GM23338 (cell line): ENCODE measurements around the gene LRRD1. TPM values are rescaled to one million over a fixed set of nuclear protein-coding genes. Genes with fewer than 3 reads are reported as not detected.

Experiments used
- ATAC-seq: fragments of 200-7000 bp; cut with Tn5 transposase; 3 replicates; pipeline ENCODE4 v1.9.1; 2020
- DNase-seq: peaks from one replicate; pipeline ENCODE4 v3.0.0-alpha.2; 2015; ENCODE audit warnings: low spot score
- H2AFZ ChIP-seq: fragments of 200-600 bp; sonication (generic); 2 replicates; pipeline ENCODE4 v1.8.0; 2016; ENCODE audit warnings: antibody characterized with exemption, mild to moderate bottlenecking, moderate library complexity
- H3F3A ChIP-seq: fragments of 200-600 bp; sonication (generic); replicated peaks from 2 replicates; pipeline ENCODE4 v1.8.0; 2017; ENCODE audit warnings: antibody characterized with exemption, mixed run types, low read depth
- H3K27ac ChIP-seq: fragments of 200-600 bp; sonication (generic); 2 replicates; pipeline ENCODE4 v1.6.1; 2016; ENCODE audit warnings: low read depth
- H3K27me3 ChIP-seq: fragments of 200-600 bp; sonication (generic); 2 replicates; pipeline ENCODE4 v1.8.0; 2016; ENCODE audit warnings: mild to moderate bottlenecking, mixed run types, moderate library complexity; ENCODE audit not compliant: insufficient read depth
- H3K36me3 ChIP-seq: fragments of 200-600 bp; sonication (generic); 2 replicates; pipeline ENCODE4 v1.8.0; 2016; ENCODE audit warnings: mild to moderate bottlenecking; ENCODE audit not compliant: insufficient read depth
- H3K4me1 ChIP-seq: fragments of 200-600 bp; sonication (generic); 2 replicates; pipeline ENCODE4 v1.8.0; 2016; ENCODE audit warnings: mild to moderate bottlenecking, moderate library complexity; ENCODE audit not compliant: insufficient read depth
- H3K4me2 ChIP-seq: fragments of 200-600 bp; sonication (generic); 2 replicates; pipeline ENCODE4 v1.7.1; 2017; ENCODE audit warnings: mixed run types
- H3K4me3 ChIP-seq: fragments of 200-600 bp; sonication (generic); 2 replicates; pipeline ENCODE4 v1.6.1; 2016; ENCODE audit warnings: mixed run types
- H3K79me2 ChIP-seq: fragments of 200-600 bp; sonication (generic); replicated peaks from 2 replicates; pipeline ENCODE4 v1.8.0; 2017; ENCODE audit warnings: mild to moderate bottlenecking; ENCODE audit not compliant: insufficient read depth
- H3K9me2 ChIP-seq: fragments of 200-600 bp; sonication (generic); 2 replicates; pipeline ENCODE4 v1.8.0; 2017; ENCODE audit not compliant: insufficient read depth
- H4K20me1 ChIP-seq: fragments of 200-600 bp; sonication (generic); replicated peaks from 2 replicates; pipeline ENCODE4 v1.8.0; 2017; ENCODE audit warnings: mild to moderate bottlenecking; ENCODE audit not compliant: insufficient read depth
- H3K27ac Mint-ChIP-seq: 2 replicates; pipeline ENCODE4 v1.8.0; 2020; ENCODE audit warnings: inconsistent platforms, mild to moderate bottlenecking, moderate library complexity, mixed read lengths
- H3K27me3 Mint-ChIP-seq: 3 replicates; pipeline ENCODE4 v1.8.0; 2022; ENCODE audit warnings: low read depth, mild to moderate bottlenecking, moderate library complexity, mixed read lengths, inconsistent platforms; ENCODE audit not compliant: insufficient read depth, poor library complexity
- H3K36me3 Mint-ChIP-seq: 3 replicates; pipeline ENCODE4 v1.8.0; 2021; ENCODE audit warnings: low read depth, mild to moderate bottlenecking, inconsistent platforms, moderate library complexity, mixed read lengths
- H3K4me1 Mint-ChIP-seq: 3 replicates; pipeline ENCODE4 v1.8.0; 2020; ENCODE audit warnings: mild to moderate bottlenecking, inconsistent platforms, mixed read lengths
- H3K4me3 Mint-ChIP-seq: 3 replicates; pipeline ENCODE4 v1.8.0; 2021; ENCODE audit warnings: moderate library complexity, mild to moderate bottlenecking, inconsistent platforms, mixed read lengths
- H3K9me3 Mint-ChIP-seq: 3 replicates; pipeline ENCODE4 v1.8.0; 2020; ENCODE audit warnings: moderate library complexity, mild to moderate bottlenecking, inconsistent platforms, mixed read lengths
- CREB1 ChIP-seq: fragments of 250-450 bp; sonication (Bioruptor Pico); IDR thresholded peaks from 2 replicates; pipeline ENCODE4 v1.5.0; 2020; ENCODE audit warnings: low read depth, mild to moderate bottlenecking, moderate library complexity
- CTCF ChIP-seq, 2 experiments: fragments of 200-600 bp in 1 of 2; sonication (generic) in 1 of 2; conservative IDR thresholded peaks; 2 replicates each; pipeline versions ENCODE4 v1.5.1 to v1.6.1; 2016 to 2017; ENCODE audit warnings: antibody characterized with exemption in 2 of 2, low read depth in 2 of 2, mild to moderate bottlenecking in 2 of 2, moderate library complexity in 1 of 2
- ETS1 ChIP-seq: IDR thresholded peaks from 2 replicates; pipeline ENCODE4 v1.6.1; 2016; ENCODE audit warnings: antibody characterized with exemption
- EZH2 ChIP-seq: fragments of 200-600 bp; sonication (generic); IDR thresholded peaks from one replicate; pipeline ENCODE4 v1.8.0; 2017; ENCODE audit warnings: antibody characterized with exemption, mild to moderate bottlenecking, low read depth; ENCODE audit not compliant: unreplicated experiment
- EZH2phosphoT487 ChIP-seq: fragments of 200-600 bp; sonication (generic); IDR thresholded peaks from one replicate; pipeline ENCODE4 v1.8.1; 2018; ENCODE audit warnings: antibody characterized with exemption; ENCODE audit not compliant: unreplicated experiment
- JUNB ChIP-seq: IDR thresholded peaks from one replicate; pipeline ENCODE4 v1.6.1; 2016; ENCODE audit warnings: antibody characterized with exemption; ENCODE audit not compliant: unreplicated experiment
- NANOG ChIP-seq: IDR thresholded peaks from 2 replicates; pipeline ENCODE4 v1.6.1; 2016; ENCODE audit warnings: antibody characterized with exemption, borderline replicate concordance
- POLR2AphosphoS5 ChIP-seq: IDR thresholded peaks from 2 replicates; pipeline ENCODE4 v1.6.1; 2016; ENCODE audit warnings: antibody characterized with exemption, low read depth
- STAT1 ChIP-seq: IDR thresholded peaks from one replicate; pipeline ENCODE4 v1.6.1; 2016; ENCODE audit warnings: antibody characterized with exemption; ENCODE audit not compliant: unreplicated experiment
- ZNF114 ChIP-seq: fragments of 250-450 bp; sonication (Bioruptor Pico); IDR thresholded peaks from 2 replicates; pipeline ENCODE4 v1.5.0; 2020; ENCODE audit warnings: mild to moderate bottlenecking, moderate library complexity
- ZNF331 ChIP-seq: fragments of 250-450 bp; sonication (Bioruptor Pico); IDR thresholded peaks from 2 replicates; pipeline ENCODE4 v1.5.0; 2020; ENCODE audit warnings: low read depth, mild to moderate bottlenecking, moderate library complexity
- polyA plus RNA-seq: library from polyadenylated mRNA; unstranded; fragments of >200 nt; fragmentation: Nextera tagmentation; extraction: Ambion mirVana; gene quantifications from 2 replicates; pipeline ENCODE4 v1.2.1, GENCODE V29; 2016
- total RNA-seq: library from RNA; depleted of rRNA; stranded (reverse); fragments of >200 nt; shearing (Covaris generic); gene quantifications from 2 replicates; pipeline ENCODE4 v1.2.3, GENCODE V29; 2014

Gene LRRD1
- total and polyA plus RNA-seq, 2 experiments from 2014 or later, result 0.11 TPM; not detected in 1

GRCh38 chr7:92133737-92134270, 45.1 kb downstream of the LRRD1 start:
- Histone ChIP-seq H3K27ac (peak overlapping the region; percentile 91), H3K9me2 (no peaks in the 10 kb centered on the region), H3K4me2 (peak overlapping the region; percentile 93), H3K4me3 (peak overlapping the region; percentile 95), H3K27me3 (no peaks in the 10 kb centered on the region), H4K20me1 (peaks cover 34% of the 10 kb centered on the region), H3K36me3 (peaks cover 24% of the 10 kb centered on the region), H3F3A (no peaks in the 10 kb centered on the region), H2AFZ (peak overlapping the region; percentile 79; the same call in 1 of the 2 replicates), H3K4me1 (peaks cover 24% of the 10 kb centered on the region), H3K79me2 (peaks cover 48% of the 10 kb centered on the region)
- ATAC-seq, result peak; percentile 70
- DNase-seq, result peak; percentile 90
- Mint-ChIP-seq H3K27ac (peak overlapping the region; percentile 100), H3K27me3 (peaks cover 8% of the 10 kb centered on the region), H3K4me3 (peak overlapping the region; percentile 89), H3K36me3 (peaks cover 23% of the 10 kb centered on the region), H3K4me1 (peaks cover 14% of the 10 kb centered on the region; the same call in 2 of the 3 replicates), H3K9me3 (peaks cover 1% of the 10 kb centered on the region; the same call in 1 of the 3 replicates)
- TF ChIP-seq CREB1 (CRISPR knock-in tag), result 0 out of 2 replicates have a peak, but pooled peaks have one; percentile 36
- TF ChIP-seq CTCF (conservative IDR thresholded peaks at IDR 0.05; ENCODE audit: low read depth in 2 of 2), result peak; percentile 83 to 85
- TF ChIP-seq ETS1, result no peak

GRCh38 chr7:92133133-92133736, 45.7 kb downstream of the LRRD1 start:
- Mint-ChIP-seq H3K4me1 (peaks cover 14% of the 10 kb centered on the region; the same call in 2 of the 3 replicates), H3K27me3 (peaks cover 8% of the 10 kb centered on the region), H3K9me3 (no peaks in the 10 kb centered on the region; the same call in 2 of the 3 replicates), H3K36me3 (peaks cover 29% of the 10 kb centered on the region), H3K4me3 (peak overlapping the region; percentile 89), H3K27ac (peak overlapping the region; percentile 81)
- peak overlapping the region; percentile 93 for H3K4me2 ChIP-seq
- DNase-seq (no peak), ATAC-seq (no peak; the same call in 2 of the 3 replicates)
- peaks cover 24% of the 10 kb centered on the region for H3K4me1 ChIP-seq
- no peak overlapping the region for H3K27ac ChIP-seq
- H3F3A ChIP-seq, result no peaks in the 10 kb centered on the region
- H3K9me2 ChIP-seq, result no peaks in the 10 kb centered on the region
- H3K79me2 ChIP-seq, result peaks cover 54% of the 10 kb centered on the region
- H3K27me3 ChIP-seq, result no peaks in the 10 kb centered on the region
- peak overlapping the region; percentile 95 for H3K4me3 ChIP-seq
- H3K36me3 ChIP-seq, result peaks cover 30% of the 10 kb centered on the region
- no peak overlapping the region for H2AFZ ChIP-seq
- peaks cover 34% of the 10 kb centered on the region for H4K20me1 ChIP-seq
- TF ChIP-seq ZNF114 (CRISPR knock-in tag), result no peak
- no peak for TF ChIP-seq CREB1 (CRISPR knock-in tag)
- no peak for TF ChIP-seq ETS1
- no peak for TF ChIP-seq POLR2AphosphoS5
- TF ChIP-seq EZH2, result no peak
- no peak for TF ChIP-seq ZNF331 (CRISPR knock-in tag)
- no peak for TF ChIP-seq CTCF (conservative IDR thresholded peaks at IDR 0.05; ENCODE audit: low read depth in 2 of 2)
- no peak for TF ChIP-seq JUNB
- no peak for TF ChIP-seq NANOG
- no peak for TF ChIP-seq EZH2phosphoT487
- no peak for TF ChIP-seq STAT1
